Activated CD8-positive, alpha-beta memory T cell treated with anti-CD3 and anti-CD28 coated beads, Interleukin-2, amount 50 U/mL, for 48 hours (primary cell): ENCODE measurements around the gene TGFB1I1.

Experiments
- DNase-seq: peaks from one replicate; pipeline ENCODE4 v3.0.0-alpha.2; 2020

TGFB1I1 gene

DNA sequence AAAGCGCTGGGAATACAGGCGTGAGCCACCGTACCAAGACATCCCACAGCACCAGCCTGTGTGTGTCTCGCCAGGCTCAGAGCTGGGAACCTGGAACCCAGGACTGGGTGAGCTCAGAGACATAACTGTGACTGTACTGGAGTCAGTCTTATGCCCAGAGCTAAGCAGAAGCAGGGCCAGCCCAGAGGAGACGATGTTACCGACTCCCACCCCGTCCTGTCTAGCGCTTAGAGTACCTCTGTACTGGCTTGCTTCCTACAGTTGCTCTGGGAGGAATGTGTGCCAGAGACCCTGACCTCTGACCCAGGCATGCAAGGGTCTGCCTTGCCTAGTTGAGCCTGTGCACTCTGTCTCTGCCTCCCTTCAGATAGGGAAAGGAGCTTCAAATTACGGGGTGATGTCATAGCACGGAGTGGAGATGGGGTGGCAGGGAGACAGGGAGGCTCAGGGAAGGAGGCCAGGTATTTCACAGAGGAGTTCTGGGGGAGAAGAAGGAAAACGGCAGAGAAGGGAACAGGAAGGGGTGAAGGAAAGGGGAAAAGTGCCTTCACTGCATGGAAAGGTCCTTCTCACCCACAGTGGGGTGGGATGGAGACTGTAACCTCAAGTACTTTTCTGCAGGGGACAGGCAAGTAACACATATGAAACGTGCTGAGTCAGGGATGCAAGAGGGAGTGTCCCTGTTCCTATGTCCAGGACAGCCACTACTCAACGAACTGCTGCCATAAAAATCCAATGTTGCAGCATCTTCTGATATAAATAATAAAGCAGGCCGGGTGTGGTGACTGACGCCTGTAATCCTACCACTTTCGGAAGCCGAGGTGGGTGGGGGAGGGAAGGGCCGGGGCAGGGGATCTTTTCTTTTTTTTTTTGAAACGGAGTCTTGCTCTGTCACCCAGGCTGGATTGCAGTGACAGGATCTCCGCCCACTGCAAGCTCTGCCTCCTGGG lies 18.4 kb upstream of the TGFB1I1 start:
- no peak for DNase-seq

GRCh38 chr16:31455601-31456314 lies 16.2 kb upstream of the TGFB1I1 start:
- DNase-seq = no peak

DNA sequence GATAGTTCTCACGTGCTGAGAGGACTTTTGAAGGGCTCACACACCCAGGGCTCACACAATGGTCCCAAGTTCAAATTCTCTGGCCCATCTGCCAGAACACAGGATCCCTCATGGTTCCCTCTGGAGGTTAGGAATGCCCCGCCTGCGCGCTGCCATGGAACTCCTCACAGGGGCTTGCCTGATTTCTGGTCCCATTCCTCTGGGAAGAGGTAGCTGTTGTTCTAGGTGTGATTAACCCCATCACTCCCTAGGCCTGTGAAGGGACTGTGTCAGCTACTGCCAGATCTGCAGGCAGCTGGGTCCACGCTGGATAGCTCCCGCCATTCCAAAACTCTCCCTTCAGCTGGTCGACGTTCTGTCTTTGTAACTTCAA lies 15.0 kb upstream of the TGFB1I1 start:
- DNase-seq = no peak

DNA sequence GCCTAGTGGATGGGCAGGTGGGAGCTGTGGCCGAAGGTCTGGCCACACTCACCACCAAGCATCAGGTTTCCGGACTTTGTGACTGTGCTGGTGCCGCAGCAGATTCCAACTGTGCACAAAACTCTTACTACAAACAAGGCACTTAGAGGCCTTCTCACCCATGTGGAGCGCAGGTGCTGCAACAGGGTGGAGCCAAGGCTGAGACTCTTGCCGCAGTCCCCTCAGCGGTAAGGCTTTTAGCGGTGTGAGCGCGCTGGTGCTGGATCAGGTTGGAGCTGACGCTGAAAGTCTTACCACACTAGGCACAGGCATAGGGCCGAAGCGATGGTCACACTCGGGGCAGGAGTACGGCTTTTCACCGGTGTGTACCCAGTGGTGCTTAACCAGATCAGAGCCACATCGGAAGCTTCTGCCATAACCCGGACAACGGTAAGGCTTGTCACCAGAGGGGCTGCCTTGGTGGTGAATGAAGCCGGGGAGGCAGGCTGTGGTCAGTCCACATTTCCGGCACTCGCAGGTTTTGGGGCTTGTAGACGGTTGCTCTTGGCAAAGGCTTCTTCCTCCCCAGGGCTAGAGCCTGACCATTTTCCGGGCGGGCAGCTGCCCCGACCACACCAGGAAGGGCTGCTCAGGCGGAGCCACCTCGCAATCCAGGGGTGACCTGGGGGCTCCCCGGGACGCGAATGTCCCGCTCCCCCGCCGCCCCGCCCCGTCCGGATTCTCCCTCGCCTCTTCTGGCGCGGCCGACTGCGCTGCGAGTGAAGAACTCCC lies 13.7 kb upstream of the TGFB1I1 start:
- DNase-seq = peak; percentile 79

DNA sequence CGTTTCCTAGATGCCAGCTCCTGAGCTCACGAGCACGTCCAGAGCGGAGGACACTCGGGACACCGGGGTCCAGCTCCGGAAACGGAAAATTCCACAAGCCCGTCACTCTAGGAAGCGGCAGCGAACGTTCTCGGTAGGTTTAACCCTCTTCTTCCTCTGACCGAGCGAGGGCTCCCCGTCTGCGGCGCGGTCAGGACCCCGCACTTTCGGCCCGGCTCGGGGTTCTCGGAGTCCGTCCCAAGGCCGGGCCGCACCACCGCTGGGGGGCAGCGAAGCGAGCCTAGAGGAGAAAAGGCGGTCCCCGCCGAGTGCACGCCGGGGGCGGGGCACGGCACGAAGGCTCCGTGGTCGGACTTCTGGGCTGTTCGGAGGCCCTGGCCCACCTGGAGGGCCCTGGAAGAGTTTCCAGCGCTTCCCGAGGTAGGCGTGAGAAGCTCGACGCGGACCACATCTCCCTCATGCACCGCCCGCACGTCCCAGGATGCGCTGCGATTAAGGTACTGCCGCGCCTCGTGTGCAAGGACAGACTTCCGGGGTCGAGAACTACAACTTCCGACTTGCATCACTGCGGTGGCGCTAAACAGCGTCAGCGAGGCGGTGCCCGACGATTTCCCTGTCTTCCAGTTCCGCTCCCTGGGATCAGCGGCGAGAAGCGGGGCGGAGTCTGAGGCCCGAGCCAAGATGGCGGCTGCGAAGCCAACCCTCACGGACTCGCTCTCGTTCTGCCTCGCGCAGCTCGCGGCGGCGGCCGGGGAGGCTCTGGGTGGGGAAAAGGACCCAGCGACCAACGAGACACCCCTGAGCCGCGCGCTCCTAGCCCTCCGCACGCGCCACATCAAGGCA lies 12.9 kb upstream of the TGFB1I1 start, which contains the start of gene ARMC5:
ARMC5 (plus strand) TSS at position 658 of the 843 bp plus-strand sequence; CDS start at position 682, 24 bp downstream.
- DNase-seq = peak; percentile 96

GRCh38 chr16:31459687-31460581 lies 12.0 kb upstream of the TGFB1I1 start:
- peak; percentile 100 for DNase-seq

DNA sequence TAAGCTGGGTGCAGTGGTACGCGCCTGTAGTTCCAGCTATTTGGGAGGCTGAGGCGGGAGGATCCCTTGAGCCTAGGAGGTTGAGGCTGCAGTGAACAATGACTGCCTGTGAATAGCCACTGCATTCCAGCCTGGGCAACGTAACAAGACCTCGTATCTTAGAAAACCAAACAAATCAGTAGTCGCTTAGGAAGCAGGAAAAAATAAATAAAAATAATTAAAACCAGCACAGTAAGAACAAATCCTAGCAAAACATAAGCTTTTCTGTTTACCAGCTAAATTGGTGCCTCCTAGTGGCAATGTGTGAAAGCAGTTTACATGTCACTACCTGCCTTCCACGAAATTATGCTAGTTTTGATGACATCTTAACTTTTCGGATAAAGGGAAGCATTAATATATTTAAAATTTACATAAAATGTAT lies 11.4 kb upstream of the TGFB1I1 start:
- DNase-seq = no peak

GRCh38 chr16:31461201-31461920 lies 10.6 kb upstream of the TGFB1I1 start:
- DNase-seq = no peak

- no peak for DNase-seq
Observed at GRCh38 chr16:31461921-31462804, 9.8 kb upstream of the TGFB1I1 start.

DNA sequence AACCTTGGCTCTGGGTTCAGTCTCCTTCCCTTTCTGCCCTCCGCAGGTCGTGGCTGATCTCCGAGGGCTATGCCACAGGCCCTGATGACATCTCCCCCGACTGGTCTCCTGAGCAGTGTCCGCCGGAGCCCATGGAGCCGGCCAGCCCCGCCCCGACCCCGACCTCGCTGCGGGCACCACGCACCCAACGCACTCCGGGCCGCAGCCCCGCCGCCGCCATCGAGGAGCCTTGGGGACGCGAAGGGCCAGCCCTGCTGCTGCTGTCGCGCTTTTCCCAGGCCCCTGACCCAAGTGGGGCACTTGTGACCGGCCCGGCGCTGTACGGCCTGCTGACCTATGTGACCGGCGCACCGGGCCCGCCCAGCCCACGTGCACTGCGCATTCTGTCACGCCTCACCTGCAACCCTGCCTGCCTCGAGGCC lies 7.6 kb upstream of the TGFB1I1 start:
- DNase-seq = no peak

DNA sequence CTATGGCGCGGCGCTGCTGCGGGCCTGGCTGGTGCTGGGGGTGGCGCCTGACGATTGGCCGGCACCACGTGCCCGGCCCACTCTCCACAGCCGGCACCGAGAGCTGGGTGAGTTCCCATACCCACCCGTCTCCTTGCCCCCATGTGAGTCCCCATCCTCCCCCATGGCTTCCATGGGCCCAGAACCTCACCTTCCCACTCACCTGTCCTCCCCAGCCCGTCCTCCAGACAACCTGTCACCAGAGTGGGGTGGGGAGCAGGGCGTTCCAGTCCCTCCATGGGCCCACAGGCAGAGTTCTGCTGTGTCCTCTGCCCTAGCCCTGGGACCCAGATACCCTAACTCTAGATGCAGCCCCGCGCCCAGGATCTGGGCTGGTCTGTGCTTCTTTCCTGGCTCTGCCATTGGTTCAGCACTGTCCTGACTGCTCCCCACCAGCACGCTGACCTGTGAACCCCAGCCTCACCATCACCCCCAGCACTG lies 7.1 kb upstream of the TGFB1I1 start:
- DNase-seq = no peak

DNA sequence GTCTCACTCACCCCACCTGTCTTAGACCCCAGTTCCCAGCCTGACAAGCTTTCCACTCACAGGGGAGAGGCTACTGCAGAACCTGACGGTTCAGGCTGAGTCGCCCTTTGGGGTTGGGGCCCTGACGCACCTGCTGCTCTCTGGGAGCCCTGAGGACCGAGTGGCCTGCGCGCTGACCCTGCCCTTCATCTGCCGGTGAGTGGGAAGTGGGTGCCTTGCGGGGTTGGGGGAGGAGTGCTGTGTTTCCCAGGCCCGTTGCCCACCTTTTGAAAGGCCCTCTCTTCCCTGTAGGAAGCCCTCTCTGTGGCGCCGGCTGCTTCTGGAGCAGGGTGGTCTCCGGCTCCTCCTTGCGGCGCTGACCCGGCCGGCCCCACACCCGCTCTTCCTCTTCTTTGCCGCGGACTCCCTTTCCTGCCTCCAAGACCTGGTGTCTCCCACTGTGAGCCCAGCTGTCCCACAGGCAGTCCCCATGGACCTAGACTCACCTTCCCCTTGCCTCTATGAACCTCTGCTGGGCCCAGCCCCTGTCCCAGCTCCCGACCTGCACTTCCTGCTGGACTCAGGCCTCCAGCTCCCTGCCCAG lies 6.1 kb upstream of the TGFB1I1 start:
- no peak for DNase-seq

DNA sequence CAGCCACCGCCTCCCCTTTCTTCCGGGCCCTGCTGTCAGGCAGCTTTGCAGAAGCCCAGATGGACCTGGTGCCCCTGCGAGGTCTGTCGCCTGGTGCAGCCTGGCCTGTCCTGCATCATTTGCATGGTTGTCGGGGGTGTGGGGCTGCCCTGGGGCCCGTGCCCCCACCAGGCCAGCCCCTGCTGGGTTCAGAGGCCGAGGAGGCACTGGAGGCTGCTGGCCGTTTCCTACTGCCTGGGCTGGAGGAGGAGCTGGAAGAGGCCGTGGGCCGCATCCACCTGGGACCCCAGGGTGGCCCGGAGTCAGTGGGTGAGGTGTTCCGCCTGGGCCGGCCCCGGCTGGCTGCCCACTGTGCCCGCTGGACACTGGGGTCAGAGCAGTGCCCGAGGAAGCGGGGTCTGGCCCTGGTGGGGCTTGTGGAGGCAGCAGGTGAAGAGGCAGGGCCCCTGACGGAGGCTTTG lies 5.5 kb upstream of the TGFB1I1 start:
- DNase-seq = no peak

- DNase-seq = no peak
Observed at GRCh38 chr16:31467151-31467773, 4.7 kb upstream of the TGFB1I1 start.

GRCh38 chr16:31467858-31468257 lies 4.1 kb upstream of the TGFB1I1 start:
- no peak for DNase-seq

DNA sequence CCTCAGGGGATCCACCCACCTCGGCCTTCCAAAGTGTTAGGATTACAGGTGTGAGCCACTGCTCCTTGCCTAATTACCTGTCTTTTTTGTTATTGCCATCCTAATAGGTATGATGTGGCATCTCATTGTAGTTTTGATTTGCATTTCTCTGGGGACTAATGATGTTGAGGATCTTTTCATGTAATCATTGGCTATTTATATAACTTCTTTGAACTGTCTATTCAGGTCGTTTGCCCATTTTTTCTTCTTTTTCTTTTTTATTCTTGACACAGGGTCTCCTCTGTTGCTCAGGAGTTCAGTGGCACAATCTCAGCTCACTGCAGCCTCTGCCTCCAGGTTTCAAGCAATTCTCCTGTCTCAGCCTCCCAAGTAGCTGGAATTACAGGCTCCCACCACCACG lies 1.3 kb upstream of the TGFB1I1 start:
- DNase-seq = no peak

DNA sequence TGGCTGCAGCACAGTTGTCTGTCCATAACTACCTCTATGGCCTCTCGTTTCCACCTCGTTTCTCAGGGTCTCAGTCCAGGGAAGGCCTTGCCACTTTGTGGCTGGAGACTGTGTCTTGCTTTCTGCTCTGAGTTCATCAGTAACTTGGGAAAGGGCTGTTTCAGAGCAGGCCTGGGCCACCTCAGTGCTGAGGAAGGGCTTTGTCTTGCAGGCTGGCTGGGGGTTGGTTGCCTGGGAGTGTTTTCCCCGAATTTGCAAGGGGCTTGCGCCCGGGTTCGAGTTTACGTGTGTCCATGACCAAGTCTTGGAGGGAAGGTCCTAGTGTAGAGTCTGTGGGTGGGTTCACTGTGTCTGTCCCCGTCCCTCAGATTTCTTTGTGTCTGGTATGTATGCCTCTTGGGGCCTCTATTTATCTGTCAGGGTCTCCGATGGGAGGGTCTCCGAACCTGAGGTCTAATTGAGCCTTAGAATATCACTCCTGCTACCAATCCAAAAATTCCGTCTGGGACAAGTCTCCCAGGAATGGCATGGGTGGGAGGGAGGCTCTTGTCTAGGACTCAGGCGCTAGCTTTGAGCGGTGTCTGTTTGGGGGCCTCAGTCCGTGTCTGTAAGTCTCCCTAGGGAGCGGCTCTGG lies 594 bp upstream of the TGFB1I1 start:
- DNase-seq = no peak
